Measurements from ENCODE around the gene AGBL5. TPM values are rescaled to one million over a fixed set of nuclear protein-coding genes. Genes with fewer than 3 reads are reported as not detected.

AGBL5 gene
- total and polyA plus RNA-seq, 10 donors, result 7.1 to 18.6 (median 12.7) TPM

DNA sequence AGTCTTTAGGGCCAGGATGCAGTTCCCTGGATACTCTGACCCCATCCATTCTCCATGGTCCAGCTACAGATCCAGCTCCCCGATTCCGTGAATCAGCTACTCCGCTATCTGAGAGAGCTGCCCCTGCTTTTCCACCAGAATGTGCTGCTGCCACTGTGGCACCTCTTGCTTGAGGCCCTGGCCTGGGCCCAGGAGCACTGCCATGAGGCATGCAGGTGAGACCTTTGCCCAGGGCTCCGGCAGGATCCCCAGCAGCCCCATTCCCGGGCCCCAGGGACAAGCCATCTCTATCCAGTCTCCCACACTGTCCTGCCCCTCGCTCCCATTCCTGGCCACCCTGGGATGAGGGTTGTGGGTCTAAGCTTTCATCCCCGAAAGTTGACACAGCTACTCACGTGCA is 11.2 kb upstream of the AGBL5 start:
- DNase-seq, result peak; percentile 62
- peaks cover 5 to 84% (median 62%) of the 10 kb centered on the region in 6 donors for H3K36me3 ChIP-seq
- no peak overlapping the region for H3K4me3 ChIP-seq
- peak overlapping the region in 5 of 8 donors; percentile 6 to 80 (median 72) for H3K27ac ChIP-seq
- 93 to 99% (median 97%) methylated on average over 8 of the region's 8 CpGs for WGBS, 5 donors
- H3K27me3 ChIP-seq (replicated peaks in 1 of 7), result no peaks in the 10 kb centered on the region
- TF ChIP-seq POLR2AphosphoS5 (IDR thresholded peaks at IDR 0.05), result peak in 1 of 3 donors; percentile 17
- no peak for TF ChIP-seq POLR2A (IDR thresholded peaks at IDR 0.05)
- H3K9me3 ChIP-seq, result no peaks in the 10 kb centered on the region
- intact Hi-C loops (cut with DNase I; ENCODE audit: low total_unique reads), result no loop called here
- peaks cover 0 to 39% (median 26%) of the 10 kb centered on the region in 6 donors for H3K4me1 ChIP-seq

DNA sequence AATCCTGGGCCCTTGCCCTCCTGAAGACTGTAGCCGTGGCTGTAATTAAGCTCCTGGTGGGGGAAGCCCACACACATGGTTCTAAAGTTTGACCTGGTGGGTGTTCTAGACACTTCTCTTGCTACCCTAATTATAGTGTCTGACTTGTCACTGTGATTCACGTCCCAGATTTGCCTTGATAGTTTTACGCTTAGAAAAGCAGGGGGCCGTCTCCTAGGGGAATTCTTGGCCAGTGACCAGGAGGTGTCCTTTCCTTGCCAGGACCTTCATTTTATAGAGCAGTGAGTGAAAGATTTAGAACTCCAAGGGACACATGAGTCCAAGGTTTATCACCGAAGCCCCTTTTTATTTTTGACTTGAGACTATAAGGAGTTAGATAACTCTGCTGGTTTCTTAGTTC is 9.7 kb upstream of the AGBL5 start:
- peak overlapping the region; percentile 10 to 80 (median 74) for H3K27ac ChIP-seq
- no peaks in the 10 kb centered on the region for H3K27me3 ChIP-seq (replicated peaks in 1 of 7)
- H3K4me1 ChIP-seq, result peaks cover 0 to 34% (median 24%) of the 10 kb centered on the region in 6 donors
- no peaks in the 10 kb centered on the region for H3K9me3 ChIP-seq
- TF ChIP-seq, protein P1, sequence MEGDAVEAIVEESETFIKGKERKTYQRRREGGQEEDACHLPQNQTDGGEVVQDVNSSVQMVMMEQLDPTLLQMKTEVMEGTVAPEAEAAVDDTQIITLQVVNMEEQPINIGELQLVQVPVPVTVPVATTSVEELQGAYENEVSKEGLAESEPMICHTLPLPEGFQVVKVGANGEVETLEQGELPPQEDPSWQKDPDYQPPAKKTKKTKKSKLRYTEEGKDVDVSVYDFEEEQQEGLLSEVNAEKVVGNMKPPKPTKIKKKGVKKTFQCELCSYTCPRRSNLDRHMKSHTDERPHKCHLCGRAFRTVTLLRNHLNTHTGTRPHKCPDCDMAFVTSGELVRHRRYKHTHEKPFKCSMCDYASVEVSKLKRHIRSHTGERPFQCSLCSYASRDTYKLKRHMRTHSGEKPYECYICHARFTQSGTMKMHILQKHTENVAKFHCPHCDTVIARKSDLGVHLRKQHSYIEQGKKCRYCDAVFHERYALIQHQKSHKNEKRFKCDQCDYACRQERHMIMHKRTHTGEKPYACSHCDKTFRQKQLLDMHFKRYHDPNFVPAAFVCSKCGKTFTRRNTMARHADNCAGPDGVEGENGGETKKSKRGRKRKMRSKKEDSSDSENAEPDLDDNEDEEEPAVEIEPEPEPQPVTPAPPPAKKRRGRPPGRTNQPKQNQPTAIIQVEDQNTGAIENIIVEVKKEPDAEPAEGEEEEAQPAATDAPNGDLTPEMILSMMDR (IDR thresholded peaks at IDR 0.05 in 8 of 11, conservative IDR thresholded peaks at IDR 0.05 in 3 of 11), result no peak
- TF ChIP-seq POLR2A (IDR thresholded peaks at IDR 0.05) (no peak), POLR2AphosphoS5 (IDR thresholded peaks at IDR 0.05) (no peak)
- H3K36me3 ChIP-seq, result peaks cover 5 to 69% (median 47%) of the 10 kb centered on the region in 6 donors
- DNase-seq, result no peak
- 49 to 76% (median 56%) methylated on average over 5 of the region's 5 CpGs for WGBS, 5 donors
- intact Hi-C loops (cut with DNase I; ENCODE audit: low total_unique reads), result no loop called here
- H3K4me3 ChIP-seq, result no peak overlapping the region

DNA sequence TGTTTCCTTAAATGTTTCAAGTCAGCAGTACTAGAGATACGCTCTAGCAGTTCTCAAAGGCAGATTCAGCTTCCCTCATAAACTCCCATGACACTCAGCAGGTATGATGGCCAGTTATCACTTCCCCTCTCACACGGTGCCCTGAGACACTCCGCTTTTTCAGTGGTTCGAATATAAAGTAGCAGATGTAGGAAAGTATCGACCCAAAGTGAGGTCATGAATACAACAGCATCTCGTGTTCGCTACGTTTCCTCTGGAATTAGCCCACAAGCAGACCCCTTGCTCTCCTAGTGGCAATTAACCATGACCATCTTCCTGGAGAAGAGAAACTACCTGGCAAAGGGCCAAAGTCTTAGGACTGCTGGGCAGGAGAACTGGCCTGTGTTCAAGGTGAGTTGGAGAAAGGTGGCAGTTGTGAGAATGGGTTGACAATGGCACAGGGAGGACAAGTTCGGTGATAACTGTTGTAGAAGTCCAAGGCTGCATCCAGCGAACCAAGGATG is 9.3 kb upstream of the AGBL5 start:
- peak; percentile 64 for DNase-seq
- WGBS, 5 donors, result 52 to 71% (median 63%) methylated on average over 10 of the region's 10 CpGs
- H3K9me3 ChIP-seq, result no peaks in the 10 kb centered on the region
- peaks cover 0 to 34% (median 24%) of the 10 kb centered on the region in 6 donors for H3K4me1 ChIP-seq
- H3K4me3 ChIP-seq, result peak overlapping the region in 1 of 8 donors; percentile 25
- no peaks in the 10 kb centered on the region for H3K27me3 ChIP-seq (replicated peaks in 1 of 7)
- peaks cover under 1 to 64% (median 42%) of the 10 kb centered on the region in 6 donors for H3K36me3 ChIP-seq
- TF ChIP-seq, protein P1 (IDR thresholded peaks at IDR 0.05 in 8 of 11, conservative IDR thresholded peaks at IDR 0.05 in 3 of 11), result no peak
- TF ChIP-seq POLR2AphosphoS5 (IDR thresholded peaks at IDR 0.05), result peak in 2 of 3 donors; percentile 16 to 66
- no peak for TF ChIP-seq POLR2A (IDR thresholded peaks at IDR 0.05)
- peak overlapping the region; percentile 10 to 80 (median 74) for H3K27ac ChIP-seq
- intact Hi-C loops (cut with DNase I; ENCODE audit: low total_unique reads), result no loop called here

DNA sequence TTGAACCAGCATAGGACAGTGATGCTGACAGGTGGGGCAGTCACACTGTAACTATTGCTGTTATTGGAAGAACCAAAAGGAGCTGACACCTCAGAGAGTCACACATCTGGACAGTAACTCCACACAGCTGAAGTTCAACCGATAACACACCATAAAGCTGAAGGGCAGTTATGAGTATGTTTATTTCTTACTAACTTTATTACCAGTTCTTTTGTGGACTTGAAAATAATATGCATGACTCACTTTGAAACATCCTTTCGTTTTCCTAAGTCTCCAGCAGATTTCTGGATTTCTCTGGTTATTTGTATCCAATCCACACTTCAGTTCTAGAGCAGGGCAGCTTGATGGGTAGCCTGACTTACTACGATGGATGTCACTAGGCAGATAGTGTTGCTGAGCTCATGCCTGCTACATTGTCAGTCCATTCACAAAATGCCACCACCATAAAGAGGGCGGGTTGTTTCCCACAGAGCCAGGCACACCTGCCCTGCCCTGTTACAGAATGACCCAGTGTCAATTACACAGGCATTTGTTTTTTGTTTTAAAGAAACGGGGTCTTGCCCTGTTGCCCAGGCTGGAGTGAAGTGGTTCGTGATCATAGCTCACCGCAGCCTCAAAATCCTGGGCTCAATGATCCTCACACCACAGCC is 8.4 kb upstream of the AGBL5 start:
- Histone ChIP-seq H3K36me3 (peaks cover 0 to 55% (median 33%) of the 10 kb centered on the region in 6 donors), H3K4me1 (peaks cover 0 to 34% (median 24%) of the 10 kb centered on the region in 6 donors), H3K27me3 (replicated peaks in 1 of 7) (no peaks in the 10 kb centered on the region), H3K9me3 (no peaks in the 10 kb centered on the region), H3K4me3 (no peak overlapping the region), H3K27ac (peak overlapping the region in 7 of 8 donors; percentile 65 to 80 (median 75))
- WGBS, 5 donors, result 89 to 95% (median 91%) methylated on average over 7 of the region's 7 CpGs
- TF ChIP-seq, protein P1 (IDR thresholded peaks at IDR 0.05 in 8 of 11, conservative IDR thresholded peaks at IDR 0.05 in 3 of 11), result no peak
- peak in 1 of 3 donors; percentile 13 for TF ChIP-seq POLR2AphosphoS5 (IDR thresholded peaks at IDR 0.05)
- DNase-seq, result peak; percentile 19
- intact Hi-C loops (cut with DNase I; ENCODE audit: low total_unique reads), result no loop called here

Measured in spleen (tissue), 11 donors.